Esophagus muscularis mucosa (tissue), 4 donors: Measurements from ENCODE around the gene GREB1. TPM values are rescaled to one million over a fixed set of nuclear protein-coding genes. Genes with fewer than 3 reads are reported as not detected.
"Not testable (repeated sequence)": the region's sequence is repeated elsewhere in the genome, so short reads cannot be mapped to it uniquely, and the experiment has no call there.

ENCODE experiments used
- DNase-seq: peaks from one replicate; pipeline ENCODE4 v3.0.0-alpha.2; 2017; ENCODE audit errors: extremely low spot score
- H3K27ac ChIP-seq, 4 donors: fragments of 200-600 bp; sonication (generic); replicated peaks in 1 of 4; 1 replicate in 3 of 4; 2 replicates in 1 of 4; pipeline ENCODE4 v1.5.1; 2016 to 2019; ENCODE audit warnings: mild to moderate bottlenecking in 1 of 4
- H3K27me3 ChIP-seq, 4 donors: fragments of 200-600 bp; sonication (generic); one replicate each; pipeline versions ENCODE4 v1.5.1 to v1.6.0; 2016 to 2019
- H3K36me3 ChIP-seq, 4 donors: fragments of 200-600 bp; sonication (generic); one replicate each; pipeline ENCODE4 v1.5.1; 2016 to 2019
- H3K4me1 ChIP-seq, 4 donors: fragments of 200-600 bp; sonication (generic); one replicate each; pipeline ENCODE4 v1.5.1; 2016 to 2019
- H3K4me3 ChIP-seq, 4 donors: fragments of 200-600 bp; sonication (generic); 1 replicate in 2 of 4; 2 replicates in 2 of 4; pipeline ENCODE4 v1.5.1; 2016 to 2019; ENCODE audit warnings: mild to moderate bottlenecking in 4 of 4, moderate library complexity in 1 of 4
- H3K9me3 ChIP-seq, 4 donors: fragments of 200-600 bp; sonication (generic); 1 replicate in 3 of 4; 2 replicates in 1 of 4; pipeline ENCODE4 v1.5.1; 2016 to 2019
- CTCF ChIP-seq, 3 experiments: fragments of 200-600 bp in 2 of 3; fragments of 450-650 bp in 1 of 3; sonication (generic) in 2 of 3; IDR thresholded peaks; one replicate each; pipeline ENCODE4 v1.5.1; 2017 to 2019; ENCODE audit warnings: antibody characterized with exemption in 3 of 3, mild to moderate bottlenecking in 2 of 3, moderate library complexity in 1 of 3
- EP300 ChIP-seq: sonication (generic); formaldehyde crosslinking; IDR thresholded peaks from one replicate; pipeline ENCODE4 v1.6.1; 2017; ENCODE audit warnings: antibody characterized with exemption
- POLR2A ChIP-seq: fragments of 450-650 bp; IDR thresholded peaks from one replicate; pipeline ENCODE4 v1.6.1; 2017; ENCODE audit warnings: antibody characterized with exemption, moderate library complexity, mild to moderate bottlenecking, low read depth
- POLR2AphosphoS5 ChIP-seq, 2 donors: sonication (generic); formaldehyde crosslinking; IDR thresholded peaks; one replicate each; pipeline ENCODE4 v1.6.1; 2017; ENCODE audit warnings: antibody characterized with exemption in 2 of 2
- WGBS: methylation state at CpG from one replicate; pipeline ENCODE4 v1.1.5; 2018; 5-methylcytosine and 5-hydroxymethylcytosine counted together
- intact Hi-C: fragments of 100-400 bp; cut with DNase I; formaldehyde crosslinking; loops from one replicate; pipeline ENCODE4 v1.15.1; 2023
- total RNA-seq, 4 donors: library from RNA; depleted of rRNA; stranded (reverse); fragments of >200 nt; gene quantifications; one replicate each; pipeline versions ENCODE4 v1.1.0 to v1.2.1, GENCODE V29; 2016

GREB1 gene
- total RNA-seq, 4 donors from 2014 or later, result 3.7 to 11.0 (median 7.7) TPM

GRCh38 chr2:11659851-11660250, 126.0 kb downstream of the GREB1 start:
- no peaks in the 10 kb centered on the region for H3K36me3 ChIP-seq
- H3K9me3 ChIP-seq, result peaks cover 0 to 11% (median 3%) of the 10 kb centered on the region in 4 donors
- no peak for TF ChIP-seq EP300
- no peak for TF ChIP-seq CTCF (IDR thresholded peaks at IDR 0.05)
- TF ChIP-seq POLR2AphosphoS5 (IDR thresholded peaks at IDR 0.05), result no peak
- no peak for TF ChIP-seq POLR2A
- no peak overlapping the region for H3K4me3 ChIP-seq
- peaks cover 0 to 49% (median 0%) of the 10 kb centered on the region in 4 donors for H3K27me3 ChIP-seq
- intact Hi-C loops, result no loop called here
- no peak overlapping the region for H3K27ac ChIP-seq
- H3K4me1 ChIP-seq, result no peaks in the 10 kb centered on the region
- DNase-seq, result no peak
- 93% methylated on average over 8 of the region's 10 CpGs for WGBS

- H3K36me3 ChIP-seq, intact Hi-C loops, H3K4me3 ChIP-seq, H3K27ac ChIP-seq, H3K4me1 ChIP-seq, DNase-seq: not testable (repeated sequence)
- H3K27me3 ChIP-seq, result peaks cover 0 to 52% (median 0%) of the 10 kb centered on the region in 4 donors
- H3K9me3 ChIP-seq, result peaks cover 0 to 11% (median 3%) of the 10 kb centered on the region in 4 donors
- 94% methylated on average over 2 of the region's 2 CpGs for WGBS
Observed at GRCh38 chr2:11660396-11660795, 126.6 kb downstream of the GREB1 start.

DNA sequence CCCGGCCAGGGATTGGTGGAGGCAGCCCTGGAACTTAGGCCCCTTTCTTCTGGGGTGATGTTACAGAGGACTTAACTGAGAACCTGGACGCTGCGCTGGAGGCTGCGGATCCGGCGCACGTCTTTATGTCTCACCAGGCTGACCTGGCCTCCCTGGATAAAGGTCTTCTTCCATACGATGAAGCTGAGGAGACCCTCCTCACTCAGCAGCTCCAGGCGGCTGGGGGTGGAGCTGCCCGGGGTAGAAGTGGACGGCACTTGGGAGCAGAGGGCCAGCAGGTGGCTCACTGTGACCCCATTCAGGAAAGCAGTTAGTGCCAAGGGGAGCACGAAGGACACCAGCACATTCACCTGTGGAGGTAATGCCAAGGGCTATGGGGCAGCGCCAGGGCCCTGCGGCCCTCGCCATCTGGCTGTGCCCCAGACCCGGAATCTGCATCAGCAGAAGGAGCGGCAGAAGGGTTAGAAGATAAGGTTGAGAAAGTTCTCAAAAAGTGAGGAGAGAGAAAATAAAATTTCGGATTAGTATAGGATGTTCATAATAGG, 128.1 kb downstream of the GREB1 start:
- peaks cover 0 to 11% (median 3%) of the 10 kb centered on the region in 4 donors for H3K9me3 ChIP-seq
- H3K27ac ChIP-seq, result no peak overlapping the region
- no peaks in the 10 kb centered on the region for H3K4me1 ChIP-seq
- no peak overlapping the region for H3K4me3 ChIP-seq
- intact Hi-C loops, result no loop called here
- no peak for DNase-seq
- H3K36me3 ChIP-seq, result no peaks in the 10 kb centered on the region
- peaks cover 0 to 59% (median 0%) of the 10 kb centered on the region in 4 donors for H3K27me3 ChIP-seq
- no peak for TF ChIP-seq EP300
- TF ChIP-seq POLR2A, result no peak
- TF ChIP-seq CTCF (IDR thresholded peaks at IDR 0.05), result no peak
- no peak for TF ChIP-seq POLR2AphosphoS5 (IDR thresholded peaks at IDR 0.05)
- WGBS, result 83% methylated on average over 12 of the region's 18 CpGs

DNA sequence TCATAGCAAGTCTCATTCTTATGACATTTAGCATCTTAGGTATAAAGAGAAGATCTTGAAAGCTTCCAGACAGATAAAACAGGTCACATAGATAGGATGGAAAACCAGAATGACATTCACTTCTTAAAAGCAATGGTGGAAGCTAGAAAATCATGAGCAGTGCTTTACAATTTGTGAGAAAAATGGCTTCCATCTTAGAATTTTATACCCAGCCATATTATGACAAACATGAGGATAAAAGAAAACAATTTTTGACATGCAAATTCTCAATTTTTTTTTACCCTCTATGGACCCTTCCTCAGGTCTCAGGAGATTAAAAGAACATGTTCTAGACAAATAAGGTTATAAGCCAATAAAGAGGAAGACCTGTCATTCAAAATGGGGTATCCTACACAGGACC, 129.0 kb downstream of the GREB1 start:
- Histone ChIP-seq H3K9me3 (peaks cover 0 to 11% (median 3%) of the 10 kb centered on the region in 4 donors), H3K4me1 (no peaks in the 10 kb centered on the region), H3K27ac (no peak overlapping the region), H3K4me3 (no peak overlapping the region), H3K27me3 (peaks cover 0 to 59% (median 0%) of the 10 kb centered on the region in 4 donors), H3K36me3 (no peaks in the 10 kb centered on the region)
- intact Hi-C loops, result no loop called here
- TF ChIP-seq POLR2A (no peak), EP300 (no peak), POLR2AphosphoS5 (IDR thresholded peaks at IDR 0.05) (no peak), CTCF (IDR thresholded peaks at IDR 0.05) (no peak)
- DNase-seq, result no peak

DNA sequence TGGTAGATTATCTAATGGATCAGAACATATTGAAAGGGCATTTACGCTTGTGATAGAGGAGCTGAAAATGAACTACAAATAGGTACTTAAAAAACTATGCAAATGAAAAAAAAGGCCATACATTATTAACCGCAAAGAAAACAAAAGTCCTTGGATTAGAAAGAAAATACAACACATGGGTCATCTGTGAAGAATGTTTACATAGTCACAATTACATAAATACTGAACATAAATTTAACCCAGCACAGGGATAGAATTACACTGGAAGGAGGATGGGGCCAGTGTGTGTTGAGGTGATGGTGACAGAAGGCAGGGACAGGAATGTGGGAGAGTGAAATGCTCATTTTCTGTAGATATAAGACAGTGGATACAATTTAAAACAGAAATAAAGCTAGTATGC, 129.6 kb downstream of the GREB1 start:
- no peak for TF ChIP-seq POLR2AphosphoS5 (IDR thresholded peaks at IDR 0.05)
- TF ChIP-seq POLR2A, result no peak
- no peak for TF ChIP-seq CTCF (IDR thresholded peaks at IDR 0.05)
- TF ChIP-seq EP300, result no peak

More for the DNA sequence above, 129.6 kb downstream of the GREB1 start:
- WGBS, result 80% methylated on average over 2 of the region's 2 CpGs
- H3K36me3 ChIP-seq, result no peaks in the 10 kb centered on the region
- H3K27ac ChIP-seq, result no peak overlapping the region
- DNase-seq, result no peak
- H3K27me3 ChIP-seq, result peaks cover 0 to 59% (median 0%) of the 10 kb centered on the region in 4 donors
- no peak overlapping the region for H3K4me3 ChIP-seq
- H3K4me1 ChIP-seq, result no peaks in the 10 kb centered on the region
- intact Hi-C loops, result no loop called here
- H3K9me3 ChIP-seq, result peaks cover 0 to 11% (median 3%) of the 10 kb centered on the region in 4 donors
